VCaP (cell line): ENCODE measurements around the gene TNS1.

Source experiments
- H3K27ac ChIP-seq: fragments of 450-650 bp; 2 replicates; pipeline ENCODE4 v1.5.1; 2017
- CTCF ChIP-seq: fragments of 450-650 bp; conservative IDR thresholded peaks from 2 replicates; pipeline ENCODE4 v1.5.1; 2017; ENCODE audit warnings: mild to moderate bottlenecking, moderate library complexity

Gene TNS1

GRCh38 chr2:217843324-217843723 is 159.5 kb downstream of the TNS1 start:
- TF ChIP-seq CTCF, result no peak
- no peak overlapping the region for H3K27ac ChIP-seq

GRCh38 chr2:217842017-217842416 is 160.8 kb downstream of the TNS1 start:
- TF ChIP-seq CTCF, result no peak

GRCh38 chr2:217840522-217840921 is 162.3 kb downstream of the TNS1 start:
- no peak overlapping the region for H3K27ac ChIP-seq
- no peak for TF ChIP-seq CTCF

More at GRCh38 chr2:217842017-217842416, 160.8 kb downstream of the TNS1 start:
- no peak overlapping the region for H3K27ac ChIP-seq

GRCh38 chr2:217839750-217840107 is 163.1 kb downstream of the TNS1 start:
- no peak overlapping the region for H3K27ac ChIP-seq
- TF ChIP-seq CTCF, result no peak

- TF ChIP-seq CTCF, result no peak
- H3K27ac ChIP-seq, result no peak overlapping the region
Measured at GRCh38 chr2:217839073-217839749, 163.6 kb downstream of the TNS1 start.

GRCh38 chr2:217838409-217838831 is 164.4 kb downstream of the TNS1 start:
- TF ChIP-seq CTCF, result no peak
- no peak overlapping the region; the same call in 1 of the 2 replicates for H3K27ac ChIP-seq

GRCh38 chr2:217837530-217837929 is 165.3 kb downstream of the TNS1 start:
- no peak for TF ChIP-seq CTCF
- peak overlapping the region; percentile 18; the same call in 1 of the 2 replicates for H3K27ac ChIP-seq
